KMS-11 (cell line): ENCODE data around the gene PITRM1.

ENCODE experiments used
- H2AFZ ChIP-seq: fragments of 200-600 bp; sonication (generic); 2 replicates; pipeline ENCODE4 v1.6.1; 2016; ENCODE audit warnings: antibody characterized with exemption, mixed run types, low read depth
- H3K27ac ChIP-seq: fragments of 200-600 bp; sonication (generic); 2 replicates; pipeline ENCODE4 v1.6.1; 2016; ENCODE audit warnings: mild to moderate bottlenecking, mixed run types
- H3K27me3 ChIP-seq: fragments of 200-600 bp; sonication (generic); 2 replicates; pipeline ENCODE4 v1.6.1; 2017; ENCODE audit warnings: mild to moderate bottlenecking, low read depth, mixed run types, moderate library complexity; ENCODE audit not compliant: insufficient read depth
- H3K36me3 ChIP-seq: fragments of 200-600 bp; sonication (generic); 2 replicates; pipeline ENCODE4 v1.6.1; 2017; ENCODE audit warnings: mild to moderate bottlenecking, mixed run types; ENCODE audit not compliant: insufficient read depth
- H3K4me1 ChIP-seq: fragments of 200-600 bp; sonication (generic); 2 replicates; pipeline ENCODE4 v1.6.1; 2016; ENCODE audit warnings: mild to moderate bottlenecking, low read depth, mixed run types; ENCODE audit not compliant: poor library complexity, severe bottlenecking
- H3K4me2 ChIP-seq: fragments of 200-600 bp; sonication (generic); 2 replicates; pipeline ENCODE4 v1.7.0; 2016; ENCODE audit warnings: mild to moderate bottlenecking, mixed run types
- H3K4me3 ChIP-seq: fragments of 200-600 bp; sonication (generic); IDR thresholded peaks from 2 replicates; pipeline ENCODE4 v1.6.1; 2017; ENCODE audit warnings: low read depth, low read length, mixed read lengths; ENCODE audit not compliant: insufficient read depth
- H3K79me2 ChIP-seq: fragments of 200-600 bp; sonication (generic); 2 replicates; pipeline ENCODE4 v1.6.1; 2016; ENCODE audit warnings: low read depth, mixed run types; ENCODE audit not compliant: insufficient read depth
- H3K9ac ChIP-seq: fragments of 200-600 bp; sonication (generic); 2 replicates; pipeline ENCODE4 v1.6.1; 2016; ENCODE audit warnings: mild to moderate bottlenecking, mixed run types
- H4K20me1 ChIP-seq: fragments of 200-600 bp; sonication (generic); 2 replicates; pipeline ENCODE4 v1.6.1; 2016; ENCODE audit warnings: mild to moderate bottlenecking, mixed run types; ENCODE audit not compliant: insufficient read depth
- TF ChIP-seq, protein P1 (sequence below): fragments of 200-600 bp; sonication (generic); conservative IDR thresholded peaks from 2 replicates; pipeline ENCODE4 v1.6.1; 2017; ENCODE audit warnings: low read depth, mild to moderate bottlenecking, antibody characterized with exemption, low read length, moderate library complexity, mixed read lengths

PITRM1 gene

DNA sequence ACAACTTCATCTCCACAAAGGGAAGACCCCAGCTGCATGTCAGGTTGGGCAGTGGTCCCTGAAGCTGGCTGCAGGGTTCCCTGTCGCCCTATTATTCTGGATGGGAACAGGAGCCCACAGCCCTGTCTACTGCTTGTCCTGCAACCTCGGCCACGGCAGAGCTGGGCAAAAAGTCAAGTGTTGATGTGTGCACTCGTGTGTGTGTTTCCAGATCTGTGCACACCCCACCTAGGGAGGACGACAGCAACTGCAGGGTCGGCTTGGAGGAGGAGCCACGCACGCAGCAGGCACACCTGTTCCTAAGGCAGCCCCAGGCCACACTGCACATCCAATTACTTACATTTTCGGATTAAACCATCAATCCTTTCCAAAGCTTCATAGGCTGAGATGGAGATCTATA, 23.6 kb downstream of the PITRM1 start:
- TF ChIP-seq, protein P1, sequence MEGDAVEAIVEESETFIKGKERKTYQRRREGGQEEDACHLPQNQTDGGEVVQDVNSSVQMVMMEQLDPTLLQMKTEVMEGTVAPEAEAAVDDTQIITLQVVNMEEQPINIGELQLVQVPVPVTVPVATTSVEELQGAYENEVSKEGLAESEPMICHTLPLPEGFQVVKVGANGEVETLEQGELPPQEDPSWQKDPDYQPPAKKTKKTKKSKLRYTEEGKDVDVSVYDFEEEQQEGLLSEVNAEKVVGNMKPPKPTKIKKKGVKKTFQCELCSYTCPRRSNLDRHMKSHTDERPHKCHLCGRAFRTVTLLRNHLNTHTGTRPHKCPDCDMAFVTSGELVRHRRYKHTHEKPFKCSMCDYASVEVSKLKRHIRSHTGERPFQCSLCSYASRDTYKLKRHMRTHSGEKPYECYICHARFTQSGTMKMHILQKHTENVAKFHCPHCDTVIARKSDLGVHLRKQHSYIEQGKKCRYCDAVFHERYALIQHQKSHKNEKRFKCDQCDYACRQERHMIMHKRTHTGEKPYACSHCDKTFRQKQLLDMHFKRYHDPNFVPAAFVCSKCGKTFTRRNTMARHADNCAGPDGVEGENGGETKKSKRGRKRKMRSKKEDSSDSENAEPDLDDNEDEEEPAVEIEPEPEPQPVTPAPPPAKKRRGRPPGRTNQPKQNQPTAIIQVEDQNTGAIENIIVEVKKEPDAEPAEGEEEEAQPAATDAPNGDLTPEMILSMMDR, result no peak
- Histone ChIP-seq H3K36me3 (peaks cover 8% of the 10 kb centered on the region; the same call in 1 of the 2 replicates), H4K20me1 (no peaks in the 10 kb centered on the region), H3K4me2 (no peak overlapping the region), H3K4me3 (no peak overlapping the region), H3K27ac (no peak overlapping the region), H3K79me2 (no peaks in the 10 kb centered on the region), H3K27me3 (no peaks in the 10 kb centered on the region), H3K4me1 (peaks cover 7% of the 10 kb centered on the region), H3K9ac (no peak overlapping the region), H2AFZ (no peak overlapping the region)

GRCh38 chr10:3148041-3148440, 24.5 kb downstream of the PITRM1 start:
- Histone ChIP-seq H3K79me2 (no peaks in the 10 kb centered on the region), H3K36me3 (peaks cover 13% of the 10 kb centered on the region; the same call in 1 of the 2 replicates), H4K20me1 (no peaks in the 10 kb centered on the region), H3K9ac (no peak overlapping the region), H3K27me3 (no peaks in the 10 kb centered on the region), H3K4me1 (peaks cover 7% of the 10 kb centered on the region), H3K4me3 (no peak overlapping the region), H3K4me2 (no peak overlapping the region), H2AFZ (no peak overlapping the region), H3K27ac (no peak overlapping the region)
- TF ChIP-seq, protein P1, result no peak

DNA sequence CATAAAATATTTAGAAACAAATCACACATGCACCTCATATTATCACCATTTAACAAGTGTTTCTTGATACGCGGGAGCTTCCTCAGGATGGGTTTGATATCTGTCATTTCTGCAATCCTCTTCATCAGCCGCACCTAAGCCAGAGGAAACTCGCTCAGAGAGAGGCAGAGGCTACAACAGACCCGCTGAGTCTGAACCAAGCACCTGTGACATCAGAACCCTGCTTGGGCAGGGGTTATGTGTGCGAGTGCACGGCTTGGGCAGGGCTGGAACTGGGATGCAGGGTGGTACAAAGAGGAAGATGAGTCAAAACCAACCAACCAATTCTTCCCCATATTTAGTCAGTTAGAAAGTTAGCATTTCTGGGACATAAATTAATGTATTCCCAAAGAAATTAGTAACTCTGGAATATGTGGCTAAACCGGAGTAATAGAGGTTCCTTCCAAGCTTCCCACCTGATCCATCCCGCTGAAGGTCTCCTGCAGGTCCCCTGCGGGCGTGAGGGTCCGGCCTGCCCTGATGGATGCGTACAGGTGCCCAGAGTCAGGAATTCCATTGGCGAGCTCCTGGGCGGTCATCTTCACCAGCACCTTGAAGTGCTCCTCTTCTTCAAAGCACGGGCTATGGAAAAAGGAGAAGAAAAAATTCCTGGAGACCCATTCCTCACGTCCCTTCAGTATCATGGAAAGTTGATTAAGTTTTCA, 25.3 kb downstream of the PITRM1 start:
- Histone ChIP-seq H3K27ac (no peak overlapping the region), H4K20me1 (no peaks in the 10 kb centered on the region), H3K36me3 (peaks cover 13% of the 10 kb centered on the region; the same call in 1 of the 2 replicates), H3K79me2 (no peaks in the 10 kb centered on the region), H3K9ac (no peak overlapping the region), H3K4me3 (no peak overlapping the region), H3K4me2 (no peak overlapping the region), H2AFZ (no peak overlapping the region), H3K4me1 (peaks cover 7% of the 10 kb centered on the region), H3K27me3 (no peaks in the 10 kb centered on the region)
- TF ChIP-seq, protein P1, result no peak

DNA sequence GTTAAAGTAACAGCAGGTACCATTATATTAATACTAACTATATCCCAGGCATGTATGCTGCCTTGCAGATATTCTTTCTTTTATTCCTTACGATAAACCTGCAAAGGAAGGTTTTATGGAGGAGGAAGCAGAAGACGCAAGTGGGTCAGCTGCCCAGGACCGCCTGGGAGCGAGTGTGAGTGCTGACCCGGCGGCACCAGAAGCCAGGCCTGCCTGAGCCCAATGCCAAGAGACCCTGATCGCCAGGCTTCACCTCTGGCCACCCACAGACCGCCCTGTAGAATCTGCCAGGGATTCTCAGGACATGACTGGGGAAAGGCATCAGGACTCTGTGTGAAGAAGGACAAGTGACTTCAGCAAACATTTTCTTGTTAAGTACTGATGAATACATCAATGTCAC, 26.3 kb downstream of the PITRM1 start:
- Histone ChIP-seq H3K27ac (no peak overlapping the region), H3K4me1 (no peaks in the 10 kb centered on the region), H2AFZ (no peak overlapping the region), H3K79me2 (no peaks in the 10 kb centered on the region), H3K4me2 (no peak overlapping the region), H3K4me3 (no peak overlapping the region), H4K20me1 (no peaks in the 10 kb centered on the region), H3K9ac (no peak overlapping the region), H3K27me3 (no peaks in the 10 kb centered on the region), H3K36me3 (peaks cover 13% of the 10 kb centered on the region; the same call in 1 of the 2 replicates)
- TF ChIP-seq, protein P1, result no peak
